ENCODE data around the gene PPP1R26.
"Not testable (repeated sequence)": the region's sequence is repeated elsewhere in the genome, so short reads cannot be mapped to it uniquely, and the experiment has no call there.

Gene PPP1R26

GRCh38 chr9:135513351-135513846, 33.8 kb downstream of the PPP1R26 start:
- TF ChIP-seq POLR2A (IDR thresholded peaks at IDR 0.05; ENCODE audit: low read length): no peak
- no peak for TF ChIP-seq GATA1 (IDR thresholded peaks at IDR 0.05; ENCODE audit: low read depth, low read length)
- no peak for DNase-seq

DNA sequence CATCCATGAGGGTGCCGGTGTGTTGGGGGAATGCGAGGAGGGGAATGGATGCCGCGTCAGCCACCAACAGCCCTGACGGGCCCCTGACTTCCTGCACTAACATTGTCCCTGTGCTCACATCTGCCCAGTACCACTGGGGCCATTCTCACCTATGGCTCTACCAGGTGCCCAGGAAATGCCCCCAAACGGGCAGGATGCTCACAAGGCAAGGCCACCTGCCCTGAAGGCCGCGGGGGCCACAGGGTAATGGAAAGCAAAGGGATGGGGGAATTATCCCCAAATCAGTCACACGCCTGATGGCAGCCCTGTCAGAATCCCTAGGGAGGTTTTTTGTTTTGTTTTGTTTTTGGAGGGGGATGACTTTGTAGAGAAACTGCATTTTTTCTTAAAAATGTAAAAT, 34.3 kb downstream of the PPP1R26 start:
- DNase-seq: not testable (repeated sequence)

- no peak for DNase-seq
- TF ChIP-seq POLR2A (IDR thresholded peaks at IDR 0.05; ENCODE audit: low read length): no peak
- no peak for TF ChIP-seq GATA1 (IDR thresholded peaks at IDR 0.05; ENCODE audit: low read depth, low read length)
These were observed 34.9 kb downstream of the PPP1R26 start for GRCh38 chr9:135514342-135515082.

DNA sequence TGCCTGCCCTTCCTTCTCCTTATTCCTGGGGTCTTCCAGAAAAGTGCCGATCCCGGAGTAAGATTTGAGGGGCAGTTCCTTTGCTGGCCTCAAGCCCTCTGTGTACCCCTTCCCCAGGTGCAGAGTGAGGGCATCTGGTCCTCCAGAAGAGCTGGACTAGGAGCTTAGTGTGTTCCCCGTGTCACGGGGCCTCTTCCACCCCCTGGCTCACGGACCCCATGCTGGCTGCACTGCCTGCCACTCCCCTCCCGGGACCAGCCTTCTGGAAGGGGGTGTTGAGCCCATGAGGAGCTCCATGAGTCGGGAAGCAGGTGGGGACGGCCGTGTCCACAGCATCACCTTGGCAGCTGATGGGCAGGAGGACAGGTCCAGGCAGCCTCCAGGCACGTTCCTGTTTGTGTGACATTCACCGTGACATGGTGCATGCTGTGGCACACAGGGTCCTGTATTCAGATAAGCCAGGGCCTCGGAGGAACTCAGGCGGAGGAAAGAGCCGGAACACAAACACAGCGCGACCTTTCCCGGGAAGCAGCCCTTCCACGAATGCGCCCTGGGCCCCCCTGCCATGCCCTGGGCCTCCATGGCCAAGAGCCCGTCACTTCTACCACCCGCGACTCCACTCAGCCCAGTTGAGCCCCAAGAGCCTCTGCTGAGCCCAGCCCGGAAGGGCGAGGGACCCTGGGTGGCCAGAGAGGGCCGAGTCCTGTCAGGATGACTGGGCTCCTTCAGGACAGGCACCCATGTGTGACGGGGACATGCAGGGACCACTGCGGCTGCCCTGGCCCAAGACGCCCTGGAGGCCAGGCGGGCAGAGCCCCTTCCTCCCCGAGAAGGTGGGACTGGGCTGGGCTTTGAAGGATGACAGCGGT, 35.7 kb downstream of the PPP1R26 start:
- no peak for DNase-seq
- no peak for TF ChIP-seq POLR2A (IDR thresholded peaks at IDR 0.05; ENCODE audit: low read length)
- TF ChIP-seq GATA1 (IDR thresholded peaks at IDR 0.05; ENCODE audit: low read depth, low read length): no peak

- TF ChIP-seq POLR2A (IDR thresholded peaks at IDR 0.05; ENCODE audit: low read length) (no peak), GATA1 (IDR thresholded peaks at IDR 0.05; ENCODE audit: low read depth, low read length) (no peak)
- no peak for DNase-seq
These were observed 36.7 kb downstream of the PPP1R26 start for GRCh38 chr9:135516132-135516860.

DNA sequence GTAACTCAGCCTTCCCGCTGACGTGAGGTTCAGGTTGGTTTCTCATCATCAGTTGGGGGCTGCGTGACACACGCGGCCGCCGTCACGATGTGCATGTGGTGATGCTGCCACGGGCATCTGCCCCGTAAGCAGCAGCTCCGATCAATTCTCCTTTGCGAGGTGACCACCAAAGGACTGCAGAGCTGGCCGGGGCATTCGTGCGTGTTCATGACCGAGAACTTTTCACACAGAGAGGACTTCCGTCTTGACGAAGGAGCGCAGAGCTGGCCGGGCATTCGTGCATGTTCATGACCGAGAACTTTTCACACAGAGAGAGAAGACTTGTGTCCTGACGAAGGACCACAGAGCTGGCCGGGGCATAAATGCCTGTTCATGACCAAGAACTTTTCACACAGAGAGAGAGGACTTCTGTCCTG, 37.8 kb downstream of the PPP1R26 start:
- DNase-seq: no peak
- TF ChIP-seq POLR2A (IDR thresholded peaks at IDR 0.05; ENCODE audit: low read length): no peak
- no peak for TF ChIP-seq GATA1 (IDR thresholded peaks at IDR 0.05; ENCODE audit: low read depth, low read length)

- TF ChIP-seq GATA1 (IDR thresholded peaks at IDR 0.05; ENCODE audit: low read depth, low read length) (no peak), POLR2A (IDR thresholded peaks at IDR 0.05; ENCODE audit: low read length) (no peak)
- no peak for DNase-seq
These were observed 39.8 kb downstream of the PPP1R26 start for GRCh38 chr9:135519179-135519971.

DNA sequence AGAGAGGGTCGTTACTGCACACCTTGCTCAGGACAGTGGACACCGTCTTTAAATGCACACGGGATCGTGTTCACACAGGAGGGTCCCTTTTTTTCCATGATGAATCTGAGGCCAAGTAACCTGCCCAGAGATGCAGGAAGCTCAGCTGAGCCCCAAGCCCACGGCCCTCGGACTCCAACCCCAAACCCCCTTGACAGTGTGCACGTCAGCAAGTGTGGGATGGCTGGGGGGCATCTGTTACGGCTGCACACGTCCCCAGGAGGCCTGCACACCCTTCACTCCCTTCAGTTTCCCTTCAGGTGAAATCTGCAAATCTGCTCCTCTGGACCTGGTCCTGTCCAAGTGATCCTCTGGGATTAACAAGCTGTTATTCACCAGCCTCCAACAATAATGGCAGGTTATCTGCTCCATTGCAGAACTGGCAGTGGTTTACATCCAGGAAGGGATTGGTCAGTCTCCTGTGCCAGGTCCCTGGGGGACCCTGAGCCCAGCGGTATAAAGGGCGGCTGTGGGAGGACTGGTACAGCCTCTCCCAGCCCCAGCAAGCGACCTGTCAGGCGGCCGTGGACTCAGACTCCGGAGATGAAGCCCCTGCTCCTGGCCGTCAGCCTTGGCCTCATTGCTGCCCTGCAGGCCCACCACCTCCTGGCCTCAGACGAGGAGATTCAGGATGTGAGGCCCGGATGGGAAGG, 41.5 kb downstream of the PPP1R26 start, which contains the start of gene LCN1:
LCN1 (plus strand) TSS at position 525 of the 692 bp plus-strand sequence; CDS start at position 583, 58 bp downstream.
- TF ChIP-seq GATA1 (IDR thresholded peaks at IDR 0.05; ENCODE audit: low read depth, low read length) (no peak), POLR2A (IDR thresholded peaks at IDR 0.05; ENCODE audit: low read length) (no peak)
- DNase-seq: no peak

DNA sequence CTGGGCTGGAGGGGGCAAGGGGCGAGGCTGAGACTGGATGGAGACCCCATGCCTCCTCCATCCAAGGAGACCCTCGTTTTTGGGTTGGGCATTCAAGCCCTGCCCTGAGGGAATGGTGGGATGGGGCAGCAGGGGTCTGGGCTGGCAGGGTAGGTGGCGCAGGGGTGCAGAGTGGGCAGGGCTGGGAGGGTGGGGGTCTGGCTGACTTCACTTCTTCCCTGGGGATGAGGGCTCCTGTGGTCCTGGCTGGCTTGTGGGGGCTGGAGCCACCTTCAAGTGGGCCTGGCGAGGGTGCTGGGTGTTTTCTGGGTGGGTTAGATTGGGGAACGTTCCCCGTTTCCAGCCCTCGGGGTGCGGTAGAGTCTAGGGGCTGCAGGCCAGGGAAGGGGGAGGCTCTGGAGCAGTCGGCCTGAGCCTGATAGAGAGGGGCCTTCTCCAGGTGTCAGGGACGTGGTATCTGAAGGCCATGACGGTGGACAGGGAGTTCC, 42.1 kb downstream of the PPP1R26 start:
- DNase-seq: no peak
- TF ChIP-seq POLR2A (IDR thresholded peaks at IDR 0.05; ENCODE audit: low read length) (no peak), GATA1 (IDR thresholded peaks at IDR 0.05; ENCODE audit: low read depth, low read length) (no peak)

GRCh38 chr9:135522137-135522877, 42.7 kb downstream of the PPP1R26 start:
- DNase-seq: no peak
- TF ChIP-seq POLR2A (IDR thresholded peaks at IDR 0.05; ENCODE audit: low read length) (no peak), GATA1 (IDR thresholded peaks at IDR 0.05; ENCODE audit: low read depth, low read length) (no peak)

GRCh38 chr9:135522931-135523330, 43.3 kb downstream of the PPP1R26 start:
- DNase-seq: no peak
- TF ChIP-seq POLR2A (IDR thresholded peaks at IDR 0.05; ENCODE audit: low read length) (no peak), GATA1 (IDR thresholded peaks at IDR 0.05; ENCODE audit: low read depth, low read length) (no peak)

Data from erythroblast (primary cell).